ENCODE data around the gene PLXNA4. TPM values are rescaled to one million over a fixed set of nuclear protein-coding genes. Genes with fewer than 3 reads are reported as not detected.

The PLXNA4 gene
- total RNA-seq, 1 experiment from 2014 or later, result 0.81 TPM

- H3K27me3 Mint-ChIP-seq (ENCODE audit: low read depth), result no peaks in the 10 kb centered on the region
- no peak for TF ChIP-seq TEAD1 (CRISPR knock-in tag; IDR thresholded peaks at IDR 0.05)
- TF ChIP-seq HMGA2 (CRISPR knock-in tag; IDR thresholded peaks at IDR 0.05), result no peak
- no peak for TF ChIP-seq AFF4 (CRISPR knock-in tag; IDR thresholded peaks at IDR 0.05; ENCODE audit: borderline replicate concordance)
- TF ChIP-seq, protein P1, sequence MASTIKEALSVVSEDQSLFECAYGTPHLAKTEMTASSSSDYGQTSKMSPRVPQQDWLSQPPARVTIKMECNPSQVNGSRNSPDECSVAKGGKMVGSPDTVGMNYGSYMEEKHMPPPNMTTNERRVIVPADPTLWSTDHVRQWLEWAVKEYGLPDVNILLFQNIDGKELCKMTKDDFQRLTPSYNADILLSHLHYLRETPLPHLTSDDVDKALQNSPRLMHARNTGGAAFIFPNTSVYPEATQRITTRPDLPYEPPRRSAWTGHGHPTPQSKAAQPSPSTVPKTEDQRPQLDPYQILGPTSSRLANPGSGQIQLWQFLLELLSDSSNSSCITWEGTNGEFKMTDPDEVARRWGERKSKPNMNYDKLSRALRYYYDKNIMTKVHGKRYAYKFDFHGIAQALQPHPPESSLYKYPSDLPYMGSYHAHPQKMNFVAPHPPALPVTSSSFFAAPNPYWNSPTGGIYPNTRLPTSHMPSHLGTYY (CRISPR knock-in tag; IDR thresholded peaks at IDR 0.05), result no peak
- TF ChIP-seq GABPB1 (CRISPR knock-in tag; IDR thresholded peaks at IDR 0.05), result no peak
- TF ChIP-seq E2F4 (CRISPR knock-in tag; IDR thresholded peaks at IDR 0.05; ENCODE audit: borderline replicate concordance, low read depth), result no peak
- TF ChIP-seq NFATC4 (CRISPR knock-in tag; IDR thresholded peaks at IDR 0.05), result no peak
- no peak for TF ChIP-seq ATF2 (CRISPR knock-in tag; IDR thresholded peaks at IDR 0.05; ENCODE audit: borderline replicate concordance, low read depth)
- no peak for TF ChIP-seq NR3C1 (CRISPR knock-in tag; conservative IDR thresholded peaks at IDR 0.05; ENCODE audit: low read depth)
- no peak for TF ChIP-seq ZNF121 (CRISPR knock-in tag; IDR thresholded peaks at IDR 0.05)
- no peak for TF ChIP-seq CREM (CRISPR knock-in tag; IDR thresholded peaks at IDR 0.05)
- TF ChIP-seq, protein P2, sequence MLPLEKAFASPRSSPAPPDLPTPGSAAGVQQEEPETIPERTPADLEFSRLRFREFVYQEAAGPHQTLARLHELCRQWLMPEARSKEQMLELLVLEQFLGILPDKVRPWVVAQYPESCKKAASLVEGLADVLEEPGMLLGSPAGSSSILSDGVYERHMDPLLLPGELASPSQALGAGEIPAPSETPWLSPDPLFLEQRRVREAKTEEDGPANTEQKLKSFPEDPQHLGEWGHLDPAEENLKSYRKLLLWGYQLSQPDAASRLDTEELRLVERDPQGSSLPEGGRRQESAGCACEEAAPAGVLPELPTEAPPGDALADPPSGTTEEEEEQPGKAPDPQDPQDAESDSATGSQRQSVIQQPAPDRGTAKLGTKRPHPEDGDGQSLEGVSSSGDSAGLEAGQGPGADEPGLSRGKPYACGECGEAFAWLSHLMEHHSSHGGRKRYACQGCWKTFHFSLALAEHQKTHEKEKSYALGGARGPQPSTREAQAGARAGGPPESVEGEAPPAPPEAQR (CRISPR knock-in tag; IDR thresholded peaks at IDR 0.05), result no peak
- no peak for TF ChIP-seq ELF4 (CRISPR knock-in tag; IDR thresholded peaks at IDR 0.05; ENCODE audit: low read depth)
- TF ChIP-seq, protein P3, sequence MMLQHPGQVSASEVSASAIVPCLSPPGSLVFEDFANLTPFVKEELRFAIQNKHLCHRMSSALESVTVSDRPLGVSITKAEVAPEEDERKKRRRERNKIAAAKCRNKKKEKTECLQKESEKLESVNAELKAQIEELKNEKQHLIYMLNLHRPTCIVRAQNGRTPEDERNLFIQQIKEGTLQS (CRISPR knock-in tag; conservative IDR thresholded peaks at IDR 0.05), result no peak
- TF ChIP-seq USF1 (CRISPR knock-in tag; IDR thresholded peaks at IDR 0.05), result no peak
- TF ChIP-seq RELA (CRISPR knock-in tag; IDR thresholded peaks at IDR 0.05; ENCODE audit: borderline replicate concordance), result no peak
- TF ChIP-seq ZNF317 (CRISPR knock-in tag; IDR thresholded peaks at IDR 0.05; ENCODE audit: borderline replicate concordance, low read depth), result no peak
- no peak for TF ChIP-seq TP53 (CRISPR knock-in tag; IDR thresholded peaks at IDR 0.05)
- ATAC-seq (no peak), DNase-seq (ENCODE audit: low spot score) (no peak)
- H3K4me3 Mint-ChIP-seq, result no peak overlapping the region
- H3K36me3 Mint-ChIP-seq, result no peaks in the 10 kb centered on the region
- no peak overlapping the region for H3K27ac Mint-ChIP-seq
- H3K9me3 Mint-ChIP-seq, result no peaks in the 10 kb centered on the region
- ChIA-PET CTCF (interaction anchor here (1.2 kb wide), 1 partner anchor 569 kb away, joined by 3 read pairs; no protein-coding TSS in a partner anchor), POLR2A (no interaction called here)
- no peaks in the 10 kb centered on the region for H3K4me1 Mint-ChIP-seq
These were observed 318.0 kb downstream of the PLXNA4 start for GRCh38 chr7:132258231-132258630.

All from WTC11 (cell line).